ENCODE results near the gene LMNB1.

Gene LMNB1

DNA sequence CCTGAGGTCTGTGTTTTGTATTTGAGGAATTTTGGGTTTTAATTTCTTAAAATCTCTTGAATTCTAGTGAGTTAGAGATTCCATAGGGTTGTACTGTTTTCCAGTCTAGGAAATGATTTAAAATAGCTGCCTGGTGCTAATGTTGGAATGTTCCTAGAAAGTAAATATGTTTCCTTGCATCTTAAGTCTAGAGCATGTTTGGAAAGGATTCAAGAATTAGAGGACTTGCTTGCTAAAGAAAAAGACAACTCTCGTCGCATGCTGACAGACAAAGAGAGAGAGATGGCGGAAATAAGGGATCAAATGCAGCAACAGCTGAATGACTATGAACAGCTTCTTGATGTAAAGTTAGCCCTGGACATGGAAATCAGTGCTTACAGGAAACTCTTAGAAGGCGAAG is 41.8 kb downstream of the LMNB1 start:
- no peak overlapping the region for H3K27ac ChIP-seq

DNA sequence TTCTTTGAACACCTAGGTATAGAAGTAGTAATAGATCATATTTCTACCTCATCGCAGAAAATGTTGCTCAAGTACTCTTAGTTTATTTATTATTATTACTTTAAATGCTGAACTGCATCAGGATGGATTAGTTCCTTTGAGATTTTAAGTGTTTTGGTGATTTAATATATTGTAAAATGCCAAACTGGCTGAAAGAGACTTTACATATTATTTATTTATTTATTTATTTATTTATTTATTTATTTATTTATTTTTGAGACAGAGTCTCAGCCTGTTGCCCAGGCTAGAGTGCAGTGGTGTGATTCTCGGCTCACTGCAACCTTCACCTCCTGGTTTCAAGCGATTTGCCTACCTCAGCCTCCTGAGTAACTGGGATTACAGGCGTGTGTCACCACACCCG is 42.3 kb downstream of the LMNB1 start:
- H3K27ac ChIP-seq = no peak overlapping the region
- no peak for TF ChIP-seq ZFX (IDR thresholded peaks at IDR 0.05)
- TF ChIP-seq, protein P1, sequence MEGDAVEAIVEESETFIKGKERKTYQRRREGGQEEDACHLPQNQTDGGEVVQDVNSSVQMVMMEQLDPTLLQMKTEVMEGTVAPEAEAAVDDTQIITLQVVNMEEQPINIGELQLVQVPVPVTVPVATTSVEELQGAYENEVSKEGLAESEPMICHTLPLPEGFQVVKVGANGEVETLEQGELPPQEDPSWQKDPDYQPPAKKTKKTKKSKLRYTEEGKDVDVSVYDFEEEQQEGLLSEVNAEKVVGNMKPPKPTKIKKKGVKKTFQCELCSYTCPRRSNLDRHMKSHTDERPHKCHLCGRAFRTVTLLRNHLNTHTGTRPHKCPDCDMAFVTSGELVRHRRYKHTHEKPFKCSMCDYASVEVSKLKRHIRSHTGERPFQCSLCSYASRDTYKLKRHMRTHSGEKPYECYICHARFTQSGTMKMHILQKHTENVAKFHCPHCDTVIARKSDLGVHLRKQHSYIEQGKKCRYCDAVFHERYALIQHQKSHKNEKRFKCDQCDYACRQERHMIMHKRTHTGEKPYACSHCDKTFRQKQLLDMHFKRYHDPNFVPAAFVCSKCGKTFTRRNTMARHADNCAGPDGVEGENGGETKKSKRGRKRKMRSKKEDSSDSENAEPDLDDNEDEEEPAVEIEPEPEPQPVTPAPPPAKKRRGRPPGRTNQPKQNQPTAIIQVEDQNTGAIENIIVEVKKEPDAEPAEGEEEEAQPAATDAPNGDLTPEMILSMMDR (conservative IDR thresholded peaks at IDR 0.05) = no peak

More for the DNA sequence above, 41.8 kb downstream of the LMNB1 start:
- TF ChIP-seq, protein P1 (conservative IDR thresholded peaks at IDR 0.05) = no peak
- no peak for TF ChIP-seq ZFX (IDR thresholded peaks at IDR 0.05)

DNA sequence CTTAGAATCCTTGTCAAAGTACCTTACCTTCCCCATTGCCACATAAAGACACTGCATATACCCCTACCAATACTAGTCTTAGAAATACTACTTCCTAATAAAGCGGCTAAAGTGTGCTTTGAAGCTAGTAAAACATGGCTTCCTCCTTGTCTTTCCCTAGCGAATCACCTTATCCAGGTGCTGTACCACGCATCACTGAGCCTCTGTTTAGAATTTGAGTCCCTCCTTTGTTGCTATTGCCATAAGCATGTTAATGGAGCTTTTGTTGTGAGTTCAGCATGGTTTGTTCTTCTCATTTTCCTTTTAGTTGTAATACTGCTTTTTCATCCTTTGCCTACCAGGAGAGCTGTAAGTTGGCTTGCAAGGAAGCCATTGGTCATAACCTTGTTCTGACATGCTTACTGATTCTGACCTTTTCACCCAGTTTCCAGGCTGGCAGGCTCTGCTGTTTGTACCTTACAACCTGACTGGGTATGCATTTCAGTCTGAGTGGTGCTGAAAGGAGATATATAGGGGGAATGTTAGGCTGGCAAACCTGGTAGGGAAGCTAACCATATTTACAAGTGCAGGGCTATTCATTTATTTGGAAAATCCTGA is 49.8 kb downstream of the LMNB1 start:
- TF ChIP-seq ZFX (IDR thresholded peaks at IDR 0.05) = no peak
- TF ChIP-seq, protein P1 (conservative IDR thresholded peaks at IDR 0.05) = no peak
- no peak overlapping the region for H3K27ac ChIP-seq

DNA sequence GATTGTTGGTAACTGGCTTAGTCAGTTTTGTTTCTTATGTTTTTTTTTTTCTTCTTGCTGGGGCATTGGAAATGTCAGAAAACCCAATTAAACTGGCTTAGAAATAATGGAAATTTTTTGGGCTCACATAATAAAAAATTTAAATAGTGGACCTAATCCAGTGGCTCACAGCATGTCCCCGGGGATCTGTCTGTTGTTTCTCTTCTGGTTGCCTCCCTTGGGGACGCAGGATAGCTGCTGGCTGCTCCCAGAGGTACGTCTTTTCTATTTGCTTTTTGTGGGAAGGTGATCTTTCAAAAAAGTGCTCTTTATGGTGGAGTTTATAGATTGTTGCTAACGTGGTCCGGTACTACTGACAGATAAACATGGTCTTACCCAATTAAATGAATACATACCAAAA is 52.2 kb downstream of the LMNB1 start:
- no peak overlapping the region for H3K27ac ChIP-seq
- TF ChIP-seq, protein P1 (conservative IDR thresholded peaks at IDR 0.05) = no peak
- no peak for TF ChIP-seq ZFX (IDR thresholded peaks at IDR 0.05)

GRCh38 chr5:126830061-126830460 is 53.1 kb downstream of the LMNB1 start:
- TF ChIP-seq, protein P1 (conservative IDR thresholded peaks at IDR 0.05) = no peak
- TF ChIP-seq ZFX (IDR thresholded peaks at IDR 0.05) = no peak
- no peak overlapping the region for H3K27ac ChIP-seq

DNA sequence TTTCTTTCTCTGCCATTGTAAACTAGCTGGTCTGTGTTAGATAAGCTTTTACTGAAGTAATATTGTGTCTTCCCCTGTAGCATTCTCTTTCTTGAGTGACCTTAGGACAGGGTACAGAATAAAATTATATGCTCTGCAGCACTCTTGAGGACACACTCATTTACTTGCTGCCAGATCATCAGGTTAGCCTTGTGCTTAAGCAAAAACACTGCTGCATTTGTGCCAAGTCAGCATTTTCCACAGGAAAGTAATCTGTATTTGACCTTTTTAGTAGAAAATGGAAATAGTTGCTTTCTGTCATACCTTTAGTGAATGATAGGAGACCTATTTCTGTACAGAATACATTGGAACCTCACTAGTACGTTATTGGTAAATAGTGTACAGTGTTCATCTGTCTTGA is 54.2 kb downstream of the LMNB1 start:
- TF ChIP-seq, protein P1 (conservative IDR thresholded peaks at IDR 0.05) = no peak
- TF ChIP-seq ZFX (IDR thresholded peaks at IDR 0.05) = no peak
- H3K27ac ChIP-seq = no peak overlapping the region

- no peak overlapping the region for H3K27ac ChIP-seq
Observed at GRCh38 chr5:126836778-126837177, 59.8 kb downstream of the LMNB1 start.

More at GRCh38 chr5:126836778-126837177, 59.8 kb downstream of the LMNB1 start:
- TF ChIP-seq ZFX (IDR thresholded peaks at IDR 0.05) = no peak
- TF ChIP-seq, protein P1 (conservative IDR thresholded peaks at IDR 0.05) = no peak
